Inflammatory macrophage treated with lipopolysaccharide for 4 hours (primary cell): ENCODE results near the gene PITHD1.
"Not testable (repeated sequence)": the region's sequence is repeated elsewhere in the genome, so short reads cannot be mapped to it uniquely, and the experiment has no call there.

ENCODE experiments used
- DNase-seq: peaks from one replicate; pipeline ENCODE4 v3.0.0-alpha.2; 2020

PITHD1 gene

DNA sequence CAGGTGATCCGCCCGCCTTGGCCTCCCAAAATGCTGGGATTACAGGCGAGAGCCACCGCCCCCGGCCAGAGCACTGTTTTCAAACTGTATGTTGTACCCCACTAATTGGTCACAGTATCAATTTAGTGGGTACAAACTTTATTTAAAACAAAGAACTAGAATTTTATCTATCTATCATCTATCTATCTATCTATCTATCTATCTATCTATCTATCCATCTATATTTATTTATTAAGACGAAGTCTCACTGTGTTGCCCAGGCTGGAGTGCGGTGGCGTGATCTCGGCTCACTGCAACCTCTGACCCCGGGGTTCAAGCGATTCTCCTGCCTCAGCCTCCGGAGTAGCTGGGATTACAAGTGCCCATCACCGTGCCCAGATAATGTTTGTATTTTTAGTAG lies 48.4 kb downstream of the PITHD1 start:
- not testable (repeated sequence) for DNase-seq

DNA sequence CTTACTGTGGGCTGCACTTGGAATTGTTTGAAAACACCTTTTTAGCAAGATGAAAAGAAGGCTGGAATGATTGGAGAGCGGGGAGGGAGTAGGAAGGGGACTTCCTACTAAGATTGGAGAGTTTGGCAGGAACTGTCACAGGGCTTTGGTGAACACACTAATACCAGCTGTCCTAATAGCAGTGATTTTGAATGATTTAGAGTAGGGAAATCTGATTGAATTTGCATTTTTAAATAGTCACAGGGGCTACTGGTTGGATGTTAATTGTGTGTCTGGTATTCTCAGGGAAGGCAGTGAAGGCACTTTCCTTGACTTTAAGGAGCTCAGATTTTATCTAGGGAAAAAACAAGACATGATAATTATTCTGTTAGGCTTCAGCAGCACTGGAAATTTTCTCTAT lies 49.5 kb downstream of the PITHD1 start:
- DNase-seq: no peak

GRCh38 chr1:23834156-23834555 lies 55.9 kb downstream of the PITHD1 start:
- not testable (repeated sequence) for DNase-seq

- DNase-seq: peak; percentile 36
Observed at GRCh38 chr1:23836037-23836436, 57.8 kb downstream of the PITHD1 start.
